HG02884 (cell line): ENCODE data around the gene ANO4.

ENCODE experiments used
- ATAC-seq: cut with Tn5 transposase; IDR thresholded peaks from one replicate; pipeline ENCODE4 v1.9.1; 2021; ENCODE audit warnings: mild to moderate bottlenecking, moderate library complexity; ENCODE audit not compliant: unreplicated experiment

Gene ANO4

DNA sequence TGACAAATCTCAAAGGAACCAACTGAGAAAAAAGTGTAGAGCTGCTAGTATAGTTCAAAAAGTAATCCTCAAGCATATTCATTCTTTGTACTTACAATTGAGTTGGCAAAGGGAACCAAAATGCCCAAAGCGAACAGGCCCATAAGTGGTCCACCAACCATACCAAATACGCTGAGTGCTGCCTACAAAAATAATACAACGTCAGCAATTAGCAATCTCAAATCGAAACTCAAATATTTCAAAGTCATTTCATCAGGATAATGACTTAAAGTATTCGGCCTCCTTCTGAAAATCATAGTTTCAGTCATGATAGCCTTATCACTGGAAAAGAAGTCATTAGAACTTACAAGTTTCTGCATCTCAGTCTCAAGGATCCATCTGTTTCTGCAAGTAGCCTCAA, 373.4 kb downstream of the ANO4 start:
- ATAC-seq, result no peak

DNA sequence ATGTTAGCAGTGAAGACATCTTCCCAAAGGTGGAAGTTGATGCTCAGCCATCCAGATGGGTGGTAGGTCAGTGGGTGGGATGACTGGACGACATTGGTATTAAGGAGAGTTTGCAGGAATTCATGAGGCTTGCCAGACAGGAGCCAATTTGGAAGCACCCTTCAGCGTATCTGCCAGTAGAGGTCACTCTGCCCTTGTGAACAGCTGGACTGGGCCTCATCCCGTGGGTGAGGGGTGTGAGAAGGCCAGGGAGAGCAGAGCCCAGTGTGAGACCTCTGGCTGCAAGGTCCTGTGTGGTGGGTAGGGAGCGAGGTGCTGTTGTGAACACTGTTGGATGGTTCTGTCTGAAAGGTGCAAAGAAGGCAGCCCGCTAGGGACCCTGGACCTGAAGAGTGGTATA, 377.7 kb downstream of the ANO4 start:
- no peak for ATAC-seq

DNA sequence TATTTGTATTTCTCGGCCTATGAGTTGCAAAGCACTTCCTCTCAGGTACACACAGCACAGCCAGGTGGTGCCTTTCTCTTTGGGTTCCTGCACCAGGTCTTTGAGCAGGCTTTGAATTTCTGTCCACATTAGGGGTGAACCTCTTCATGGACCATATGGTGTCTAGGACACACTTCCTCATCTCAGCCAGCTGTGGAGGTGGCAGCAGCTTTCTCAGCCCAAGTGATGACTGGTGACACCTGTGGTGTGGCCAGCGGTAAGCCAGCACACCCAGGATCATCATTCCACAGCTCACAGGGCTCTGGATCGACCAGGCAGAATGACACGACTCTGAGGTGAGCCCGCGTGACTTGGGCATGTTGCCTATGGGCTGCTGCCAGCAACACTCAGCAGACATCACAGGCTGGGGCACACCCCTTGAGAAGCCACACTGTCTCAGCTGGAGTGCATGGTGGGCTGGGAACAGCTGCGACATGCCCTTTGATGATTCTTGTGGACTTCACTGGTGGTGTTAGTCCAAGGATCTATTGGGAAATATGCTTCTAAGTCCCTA, 378.7 kb downstream of the ANO4 start:
- ATAC-seq, result no peak

DNA sequence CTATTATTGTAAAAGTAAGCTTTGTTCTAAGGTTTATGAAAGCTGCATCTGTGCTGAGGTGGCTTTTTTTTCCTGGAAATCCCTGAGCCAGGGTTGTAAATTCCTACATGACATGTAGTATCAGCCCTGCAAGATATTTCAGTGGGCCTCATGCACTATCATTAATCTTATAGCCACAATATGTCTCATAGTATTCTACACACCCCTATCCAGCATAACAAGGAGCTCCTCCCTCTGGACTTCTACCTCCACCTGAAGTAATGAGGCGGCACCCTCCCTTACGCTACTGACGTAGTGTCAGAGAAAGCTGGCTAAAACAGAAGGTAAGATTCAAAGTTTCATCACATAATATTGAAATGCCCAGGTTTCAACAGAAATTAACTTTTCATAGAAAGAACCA, 380.0 kb downstream of the ANO4 start:
- no peak for ATAC-seq
